Cardiac fibroblast (primary cell): Measurements from ENCODE around the gene DYNLRB2.

ENCODE experiments used
- DNase-seq, 2 donors: peaks; one replicate each; pipeline versions ENCODE4 v3.0.0 to v3.0.0-alpha.2; 2010; ENCODE audit warnings: low read depth in 2 of 2
- H3K4me3 ChIP-seq, 2 donors: replicated peaks in 1 of 2; 1 replicate in 1 of 2; 2 replicates in 1 of 2; pipeline ENCODE4 v1.5.1; 2011; ENCODE audit warnings: low read depth in 2 of 2, low read length in 2 of 2, mild to moderate bottlenecking in 2 of 2, moderate library complexity in 1 of 2
- CTCF ChIP-seq: IDR thresholded peaks from one replicate; pipeline ENCODE4 v1.5.1; 2011; ENCODE audit warnings: low read depth, mild to moderate bottlenecking, low read length, inconsistent platforms

DYNLRB2 gene

GRCh38 chr16:80526418-80527061 is 14.3 kb upstream of the DYNLRB2 start:
- TF ChIP-seq CTCF, result peak; percentile 73
- peak; percentile 74 to 75 for DNase-seq
- no peak overlapping the region for H3K4me3 ChIP-seq

GRCh38 chr16:80527297-80527696 is 13.5 kb upstream of the DYNLRB2 start:
- no peak overlapping the region for H3K4me3 ChIP-seq

GRCh38 chr16:80530479-80530878 is 10.3 kb upstream of the DYNLRB2 start:
- H3K4me3 ChIP-seq, result no peak overlapping the region
- no peak for DNase-seq
- TF ChIP-seq CTCF, result no peak

More at GRCh38 chr16:80527297-80527696, 13.5 kb upstream of the DYNLRB2 start:
- peak; percentile 20 to 55 for DNase-seq
- TF ChIP-seq CTCF, result peak; percentile 67

- DNase-seq, result no peak
- TF ChIP-seq CTCF, result no peak
- no peak overlapping the region for H3K4me3 ChIP-seq
These were observed 4.6 kb upstream of the DYNLRB2 start for GRCh38 chr16:80536238-80536637.

GRCh38 chr16:80541306-80541694 is 507 bp downstream of the DYNLRB2 start:
- TF ChIP-seq CTCF, result no peak
- H3K4me3 ChIP-seq, result peak overlapping the region; percentile 74 to 77
- no peak for DNase-seq

- no peak for TF ChIP-seq CTCF
- H3K4me3 ChIP-seq, result no peak overlapping the region
- no peak for DNase-seq
These were observed 2.4 kb downstream of the DYNLRB2 start for GRCh38 chr16:80543162-80543561.

GRCh38 chr16:80544326-80544725 is 3.5 kb downstream of the DYNLRB2 start:
- H3K4me3 ChIP-seq, result no peak overlapping the region
- TF ChIP-seq CTCF, result no peak
- DNase-seq, result no peak
